DND-41 (cell line): ENCODE results near the gene BUD31.

Source experiments
- EZH2 ChIP-seq: IDR thresholded peaks from 3 replicates; pipeline ENCODE4 v1.6.1; 2012; ENCODE audit warnings: borderline replicate concordance, low read depth, mild to moderate bottlenecking, moderate library complexity, low read length, inconsistent platforms; ENCODE audit not compliant: severe bottlenecking
- TF ChIP-seq, protein P1 (sequence below): IDR thresholded peaks from 2 replicates; pipeline ENCODE4 v1.5.1; 2012; ENCODE audit warnings: borderline replicate concordance, low read length, moderate library complexity, mild to moderate bottlenecking; ENCODE audit not compliant: poor library complexity, severe bottlenecking; ENCODE audit errors: extremely low read depth

DNA sequence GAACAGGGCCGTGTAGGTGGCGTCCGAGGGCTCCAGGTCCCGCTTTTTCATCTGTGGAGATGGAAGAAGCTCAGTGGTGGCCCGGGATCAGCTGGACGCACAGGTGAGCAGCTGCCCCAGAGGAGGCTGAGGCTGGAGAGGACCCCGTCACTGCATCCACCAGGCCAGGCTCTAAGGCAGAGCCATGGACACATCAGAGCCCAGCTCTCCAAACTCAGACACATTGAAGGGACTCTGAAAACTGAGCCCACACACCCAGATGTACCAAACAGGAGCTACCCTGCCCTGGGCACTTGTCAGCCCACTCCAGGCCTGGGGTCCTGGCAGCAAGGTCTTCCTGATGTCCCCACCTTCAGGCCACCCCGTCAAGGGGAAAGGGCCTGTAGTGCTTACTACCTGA lies 21.0 kb downstream of the BUD31 start:
- TF ChIP-seq, protein P1, sequence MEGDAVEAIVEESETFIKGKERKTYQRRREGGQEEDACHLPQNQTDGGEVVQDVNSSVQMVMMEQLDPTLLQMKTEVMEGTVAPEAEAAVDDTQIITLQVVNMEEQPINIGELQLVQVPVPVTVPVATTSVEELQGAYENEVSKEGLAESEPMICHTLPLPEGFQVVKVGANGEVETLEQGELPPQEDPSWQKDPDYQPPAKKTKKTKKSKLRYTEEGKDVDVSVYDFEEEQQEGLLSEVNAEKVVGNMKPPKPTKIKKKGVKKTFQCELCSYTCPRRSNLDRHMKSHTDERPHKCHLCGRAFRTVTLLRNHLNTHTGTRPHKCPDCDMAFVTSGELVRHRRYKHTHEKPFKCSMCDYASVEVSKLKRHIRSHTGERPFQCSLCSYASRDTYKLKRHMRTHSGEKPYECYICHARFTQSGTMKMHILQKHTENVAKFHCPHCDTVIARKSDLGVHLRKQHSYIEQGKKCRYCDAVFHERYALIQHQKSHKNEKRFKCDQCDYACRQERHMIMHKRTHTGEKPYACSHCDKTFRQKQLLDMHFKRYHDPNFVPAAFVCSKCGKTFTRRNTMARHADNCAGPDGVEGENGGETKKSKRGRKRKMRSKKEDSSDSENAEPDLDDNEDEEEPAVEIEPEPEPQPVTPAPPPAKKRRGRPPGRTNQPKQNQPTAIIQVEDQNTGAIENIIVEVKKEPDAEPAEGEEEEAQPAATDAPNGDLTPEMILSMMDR, result no peak
- no peak for TF ChIP-seq EZH2
